HepG2 (cell line): ENCODE data around the gene AHRR. TPM values are rescaled to one million over a fixed set of nuclear protein-coding genes. Genes with fewer than 3 reads are reported as not detected.

ENCODE experiments used
- ATAC-seq: fragments of 200-7000 bp; cut with Tn5 transposase; 3 replicates; pipeline ENCODE4 v1.9.1; 2020; ENCODE audit warnings: mild to moderate bottlenecking, moderate library complexity
- BruUV-seq: library from RNA; stranded (reverse); fragments of 400-500 nt; replicated peaks from 2 replicates; lab custom pipeline; 2021; lab: Mats Ljungman, UMichigan
- CTCF ChIA-PET: fragments of 300-600 bp; formaldehyde crosslinking; extraction: SDS; loops from one replicate; lab custom pipeline; 2021; ENCODE audit warnings: low total read pairs, inconsistent platforms, low intra/inter-chr PET ratio; lab: Yijun Ruan, JAX
- POLR2A ChIA-PET: fragments of 350-600 bp; sonication (Branson Sonifier 250); formaldehyde crosslinking; loops from one replicate; lab custom pipeline; 2020; ENCODE audit warnings: antibody characterized with exemption, inconsistent platforms; lab: Yijun Ruan, JAX
- DNase-seq: peaks from one replicate; pipeline ENCODE4 v3.0.0-alpha.2; 2015; ENCODE audit warnings: low spot score
- FAIRE-seq: peaks from 3 replicates; lab custom pipeline; 2011; peaks lifted over from hg19 to GRCh38; lab: Jason Lieb, UNC
- H2AFZ ChIP-seq: one replicate; pipeline ENCODE4 v1.6.1; 2011; ENCODE audit warnings: low read length, inconsistent platforms
- H3K27ac ChIP-seq: fragments of 300-600 bp; 3 replicates; pipeline ENCODE4 v1.8.0; 2011; ENCODE audit warnings: mixed run types, mild to moderate bottlenecking, mixed read lengths, low read length, inconsistent platforms; ENCODE audit not compliant: insufficient read depth; ENCODE audit errors: extremely low read length
- H3K27me3 ChIP-seq, 2 experiments: fragments of 200-600 bp in 1 of 2; 2 replicates in 1 of 2; 3 replicates in 1 of 2; pipeline versions ENCODE4 v1.6.0 to v1.8.0; 2011; ENCODE audit warnings: low read length in 2 of 2, mild to moderate bottlenecking in 2 of 2, moderate library complexity in 2 of 2, inconsistent platforms in 1 of 2; ENCODE audit not compliant: insufficient read depth in 2 of 2, control insufficient read depth in 1 of 2
- H3K36me3 ChIP-seq, 2 experiments: fragments of 200-600 bp in 1 of 2; replicated peaks in 1 of 2; 2 replicates in 1 of 2; 3 replicates in 1 of 2; pipeline versions ENCODE4 v1.5.1 to v1.8.0; 2011; ENCODE audit warnings: low read length in 2 of 2, inconsistent platforms in 1 of 2; ENCODE audit not compliant: insufficient read depth in 2 of 2, control insufficient read depth in 1 of 2
- H3K4me1 ChIP-seq: 2 replicates; pipeline ENCODE4 v1.5.1; 2012; ENCODE audit warnings: low read length, inconsistent platforms; ENCODE audit not compliant: insufficient read depth
- H3K4me2 ChIP-seq: 2 replicates; pipeline ENCODE4 v1.6.0; 2011; ENCODE audit warnings: low read depth, low read length, inconsistent platforms
- H3K4me3 ChIP-seq, 3 experiments: fragments of 200-600 bp in 1 of 3; sonication (generic), shearing (Covaris generic) in 1 of 3; replicated peaks in 1 of 3; 2 replicates each; pipeline ENCODE4 v1.5.1; 2011 to 2016; ENCODE audit warnings: low read length in 3 of 3, inconsistent platforms in 2 of 3, low read depth in 2 of 3, mild to moderate bottlenecking in 2 of 3, control low read depth in 1 of 3, mixed read lengths in 1 of 3; ENCODE audit not compliant: insufficient read depth in 1 of 3
- H3K79me2 ChIP-seq: one replicate; pipeline ENCODE4 v1.6.1; 2011; ENCODE audit warnings: low read length, inconsistent platforms; ENCODE audit not compliant: insufficient read depth
- H3K9ac ChIP-seq: 2 replicates; pipeline ENCODE4 v1.6.0; 2011; ENCODE audit warnings: mild to moderate bottlenecking, low read depth, low read length, inconsistent platforms; ENCODE audit not compliant: insufficient read depth
- H3K9me3 ChIP-seq: 2 replicates; pipeline ENCODE4 v1.5.1; 2012; ENCODE audit warnings: mild to moderate bottlenecking, low read length
- H4K20me1 ChIP-seq: 2 replicates; pipeline ENCODE4 v1.6.0; 2011; ENCODE audit warnings: inconsistent platforms, mild to moderate bottlenecking, low read length, moderate library complexity; ENCODE audit not compliant: insufficient read depth
- ARID4A ChIP-seq: sonication (generic); formaldehyde crosslinking; IDR thresholded peaks from 2 replicates; pipeline ENCODE4 v1.5.0; 2020; ENCODE audit warnings: mild to moderate bottlenecking, missing genetic modification reagents, borderline replicate concordance
- BORCS8-MEF2B ChIP-seq: sonication (generic); formaldehyde crosslinking; IDR thresholded peaks from 2 replicates; pipeline ENCODE4 v1.8.0; 2022; ENCODE audit warnings: mild to moderate bottlenecking, missing genetic modification reagents
- CREBL2 ChIP-seq: sonication (generic); formaldehyde crosslinking; IDR thresholded peaks from 2 replicates; pipeline ENCODE4 v1.8.1; 2023; ENCODE audit warnings: missing genetic modification reagents, mild to moderate bottlenecking, borderline replicate concordance
- ELF3 ChIP-seq: IDR thresholded peaks from 2 replicates; pipeline ENCODE4 v1.6.1; 2016; ENCODE audit warnings: missing genetic modification reagents, missing compliant biosample characterization
- HOXD1 ChIP-seq: sonication (generic); formaldehyde crosslinking; IDR thresholded peaks from 2 replicates; pipeline ENCODE4 v1.5.0; 2020; ENCODE audit warnings: missing genetic modification reagents
- IKZF5 ChIP-seq: IDR thresholded peaks from 2 replicates; pipeline ENCODE4 v1.6.1; 2018; ENCODE audit warnings: missing genetic modification reagents, mild to moderate bottlenecking, missing compliant biosample characterization
- MBNL3 ChIP-seq: fragments of 250-450 bp; sonication (Bioruptor Pico); conservative IDR thresholded peaks from 2 replicates; pipeline ENCODE4 v1.8.0; 2022; ENCODE audit warnings: mild to moderate bottlenecking, inconsistent platforms
- TBP ChIP-seq: sonication (generic); formaldehyde crosslinking; IDR thresholded peaks from 2 replicates; pipeline ENCODE4 v1.5.0; 2020; ENCODE audit warnings: missing genetic modification reagents
- ZMYM3 ChIP-seq: sonication (generic); formaldehyde crosslinking; IDR thresholded peaks from 2 replicates; pipeline ENCODE4 v1.5.1; 2020; ENCODE audit warnings: mild to moderate bottlenecking, missing genetic modification reagents
- ZNF180 ChIP-seq: sonication (generic); formaldehyde crosslinking; IDR thresholded peaks from 2 replicates; pipeline ENCODE4 v1.4.0; 2020; ENCODE audit warnings: low read depth, missing genetic modification reagents, borderline replicate concordance
- ZNF264 ChIP-seq: sonication (generic); formaldehyde crosslinking; IDR thresholded peaks from 2 replicates; pipeline ENCODE4 v1.4.0; 2020; ENCODE audit warnings: missing genetic modification reagents
- ZNF383 ChIP-seq: sonication (generic); formaldehyde crosslinking; IDR thresholded peaks from 2 replicates; pipeline ENCODE4 v1.4.0; 2020; ENCODE audit warnings: missing genetic modification reagents, mild to moderate bottlenecking, borderline replicate concordance
- ZNF720 ChIP-seq: sonication (generic); formaldehyde crosslinking; IDR thresholded peaks from 2 replicates; pipeline ENCODE4 v1.4.0; 2020; ENCODE audit warnings: missing genetic modification reagents
- ZNF761 ChIP-seq: sonication (generic); formaldehyde crosslinking; conservative IDR thresholded peaks from 2 replicates; pipeline ENCODE4 v1.4.0; 2020; ENCODE audit warnings: mild to moderate bottlenecking, missing genetic modification reagents
- WGBS: methylation state at CpG from one replicate; pipeline ENCODE4 v1.1.6; 2017; ENCODE audit warnings: low lambda C conversion rate; 5-methylcytosine and 5-hydroxymethylcytosine counted together
- in situ Hi-C: cut with HindIII; loops from 2 replicates; pipeline ENCODE4 v1.10.0; 2017; ENCODE audit warnings: low pct_unique_long_range_greater_than_20kb; ENCODE audit not compliant: extremely low pct_ligation_motif_present
- intact Hi-C: fragments of 100-400 bp; cut with micrococcal nuclease; formaldehyde crosslinking; loops from one replicate; pipeline ENCODE4 v1.10.0; 2022; ENCODE audit not compliant: unreplicated experiment
- polyA plus RNA-seq, 8 experiments: library from polyadenylated mRNA; depleted of rRNA in 3 of 8; stranded (reverse) in 7 of 8; unstranded in 1 of 8; fragments of >200 nt; fragmentation: Illumina TruSeq in 4 of 8; extraction: Trizol in 4 of 8; gene quantifications; 2 replicates each; pipeline versions ENCODE4 v1.2.1 to v1.2.3, GENCODE V29; 2011 to 2016; ENCODE audit warnings: low read depth in 4 of 8, missing spikeins in 1 of 8, mixed read lengths in 1 of 8; ENCODE audit not compliant: insufficient read depth in 1 of 8
- total RNA-seq, 5 experiments: library from RNA; depleted of rRNA; stranded (reverse); fragments of >200 nt; fragmentation: Illumina TruSeq; extraction: Trizol; gene quantifications; 2 replicates each; pipeline ENCODE4 v1.2.3, GENCODE V29; 2016; ENCODE audit warnings: low read depth in 1 of 5
- TF ChIP-seq, protein P1 (sequence below): sonication (generic); formaldehyde crosslinking; IDR thresholded peaks from 2 replicates; pipeline ENCODE4 v1.4.0; 2020; ENCODE audit warnings: mild to moderate bottlenecking, low read depth, missing genetic modification reagents

Gene AHRR
- total and polyA plus RNA-seq, 2 of the 13 experiments (the other 11 are each of a cell fraction or from before 2014, with no cell fraction given), result 0.28 to 0.35 TPM

DNA sequence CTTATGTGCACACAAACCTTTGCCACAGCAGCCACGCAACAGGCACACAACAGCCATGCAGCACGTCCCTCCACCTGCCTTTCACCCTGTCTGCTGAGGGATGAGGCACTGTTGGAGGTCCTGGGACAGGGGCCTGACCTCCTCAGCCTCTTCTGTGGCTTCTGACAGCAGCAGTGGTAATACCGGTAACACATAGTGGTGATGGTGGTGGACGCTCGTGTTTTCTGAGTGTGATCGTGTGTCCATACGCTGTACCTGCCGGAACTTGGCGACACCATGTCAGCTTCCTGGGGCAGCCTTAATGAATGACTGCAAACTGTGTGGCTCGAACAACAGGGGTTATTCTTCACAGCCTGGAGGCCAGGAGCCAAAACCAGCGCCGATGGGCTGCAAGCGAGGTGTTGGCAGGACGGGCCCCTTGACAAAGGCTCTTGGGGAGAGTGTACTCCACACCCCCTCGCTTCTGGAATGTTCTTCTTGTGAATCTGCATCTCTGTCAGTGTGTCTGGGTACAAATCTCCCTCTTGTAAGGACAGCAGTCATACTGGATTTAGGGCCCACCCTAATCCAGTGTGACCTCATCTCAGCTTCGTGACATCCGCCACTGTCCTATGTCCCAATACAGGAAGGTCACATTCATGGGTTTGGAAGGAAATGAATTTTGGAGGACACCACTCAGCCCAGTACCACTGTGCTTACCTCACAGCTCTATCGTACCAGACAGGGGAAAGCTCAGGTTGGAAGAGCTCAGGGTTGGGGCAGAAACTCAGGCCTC is 66.2 kb downstream of the AHRR start:
- no peak for TF ChIP-seq MBNL3 (CRISPR knock-in tag)
- no peak for TF ChIP-seq ARID4A (CRISPR knock-in tag)
- TF ChIP-seq, protein P1, sequence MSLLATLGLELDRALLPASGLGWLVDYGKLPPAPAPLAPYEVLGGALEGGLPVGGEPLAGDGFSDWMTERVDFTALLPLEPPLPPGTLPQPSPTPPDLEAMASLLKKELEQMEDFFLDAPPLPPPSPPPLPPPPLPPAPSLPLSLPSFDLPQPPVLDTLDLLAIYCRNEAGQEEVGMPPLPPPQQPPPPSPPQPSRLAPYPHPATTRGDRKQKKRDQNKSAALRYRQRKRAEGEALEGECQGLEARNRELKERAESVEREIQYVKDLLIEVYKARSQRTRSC (CRISPR knock-in tag), result no peak
- no peak for TF ChIP-seq BORCS8-MEF2B (CRISPR knock-in tag)
- TF ChIP-seq ZNF720 (CRISPR knock-in tag), result no peak
- no peak for TF ChIP-seq HOXD1
- TF ChIP-seq ZNF264 (CRISPR knock-in tag), result no peak
- TF ChIP-seq TBP (CRISPR knock-in tag), result no peak
- no peak for TF ChIP-seq IKZF5 (CRISPR knock-in tag)
- no peak for TF ChIP-seq ZNF761 (CRISPR knock-in tag)
- no peak for TF ChIP-seq ELF3
- no peak for TF ChIP-seq ZMYM3
- no peak for TF ChIP-seq ZNF180 (CRISPR knock-in tag)
- TF ChIP-seq CREBL2 (CRISPR knock-in tag), result no peak
- no peak for TF ChIP-seq ZNF383
- TF ChIP-seq, all 625 proteins: peak for 0
- intact Hi-C loops (no loop called here), in situ Hi-C loops (no loop called here)
- no TSS peak for BruUV-seq
- ChIA-PET POLR2A (no interaction called here), CTCF (no interaction called here)
- ATAC-seq, result no peak; the same call in 2 of the 3 replicates
- H4K20me1 ChIP-seq, result no peaks in the 10 kb centered on the region
- H2AFZ ChIP-seq, result no peak overlapping the region
- H3K79me2 ChIP-seq, result no peaks in the 10 kb centered on the region
- H3K9ac ChIP-seq, result no peak overlapping the region
- no peaks in the 10 kb centered on the region; the same call in 1 of the 2 replicates for H3K9me3 ChIP-seq
- no peak overlapping the region for H3K27ac ChIP-seq
- no peak for FAIRE-seq
- 72% methylated on average over 10 of the region's 18 CpGs for WGBS
- H3K36me3 ChIP-seq, result no peaks in the 10 kb centered on the region
- no peak overlapping the region for H3K4me2 ChIP-seq
- H3K4me3 ChIP-seq, result no peak overlapping the region
- H3K4me1 ChIP-seq, result no peaks in the 10 kb centered on the region
- DNase-seq, result no peak
- H3K27me3 ChIP-seq, result no peaks in the 10 kb centered on the region
